WTC11 (cell line): ENCODE measurements around the gene N4BP2L1.

ENCODE experiments used
- JUN ChIP-seq: sonication (generic); formaldehyde crosslinking; IDR thresholded peaks from 2 replicates; pipeline ENCODE4 v1.8.0; 2023; ENCODE audit warnings: mild to moderate bottlenecking, missing genetic modification reagents
- SOX15 ChIP-seq: fragments of 250-450 bp; sonication (Bioruptor Pico); IDR thresholded peaks from 2 replicates; pipeline ENCODE4 v1.9.0; 2021; ENCODE audit warnings: mild to moderate bottlenecking

- TF ChIP-seq JUN (CRISPR knock-in tag), result no peak
- TF ChIP-seq SOX15 (CRISPR knock-in tag), result no peak
These were observed 57.1 kb downstream of the N4BP2L1 start for GRCh38 chr13:32370805-32371204.
